ENCODE data around the gene NVL.

DNA sequence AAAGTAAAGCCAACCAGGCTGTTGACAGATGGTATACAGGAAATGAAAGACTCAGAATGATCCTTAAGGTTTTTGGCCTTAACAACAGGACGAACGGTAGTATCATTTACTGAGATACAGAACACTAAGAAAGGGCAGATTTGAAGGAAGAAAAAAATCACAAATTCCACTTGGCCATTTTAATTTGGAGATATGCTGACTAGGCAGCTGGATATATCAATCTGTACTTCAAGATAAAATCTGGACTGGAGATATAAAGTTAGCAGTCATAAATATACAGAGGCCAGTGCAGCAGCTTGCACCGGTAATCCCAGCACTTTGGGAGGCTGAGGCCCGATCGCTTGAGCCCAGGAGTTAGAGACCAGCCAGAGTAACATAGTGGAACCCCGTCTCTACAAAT, 1.3 kb downstream of the NVL start:
- TF ChIP-seq EZH2 (IDR thresholded peaks at IDR 0.05; ENCODE audit: borderline replicate concordance, low read length): no peak
- TF ChIP-seq, protein P1, sequence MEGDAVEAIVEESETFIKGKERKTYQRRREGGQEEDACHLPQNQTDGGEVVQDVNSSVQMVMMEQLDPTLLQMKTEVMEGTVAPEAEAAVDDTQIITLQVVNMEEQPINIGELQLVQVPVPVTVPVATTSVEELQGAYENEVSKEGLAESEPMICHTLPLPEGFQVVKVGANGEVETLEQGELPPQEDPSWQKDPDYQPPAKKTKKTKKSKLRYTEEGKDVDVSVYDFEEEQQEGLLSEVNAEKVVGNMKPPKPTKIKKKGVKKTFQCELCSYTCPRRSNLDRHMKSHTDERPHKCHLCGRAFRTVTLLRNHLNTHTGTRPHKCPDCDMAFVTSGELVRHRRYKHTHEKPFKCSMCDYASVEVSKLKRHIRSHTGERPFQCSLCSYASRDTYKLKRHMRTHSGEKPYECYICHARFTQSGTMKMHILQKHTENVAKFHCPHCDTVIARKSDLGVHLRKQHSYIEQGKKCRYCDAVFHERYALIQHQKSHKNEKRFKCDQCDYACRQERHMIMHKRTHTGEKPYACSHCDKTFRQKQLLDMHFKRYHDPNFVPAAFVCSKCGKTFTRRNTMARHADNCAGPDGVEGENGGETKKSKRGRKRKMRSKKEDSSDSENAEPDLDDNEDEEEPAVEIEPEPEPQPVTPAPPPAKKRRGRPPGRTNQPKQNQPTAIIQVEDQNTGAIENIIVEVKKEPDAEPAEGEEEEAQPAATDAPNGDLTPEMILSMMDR (IDR thresholded peaks at IDR 0.05; ENCODE audit: low read length): no peak

Data from OCI-LY1 (cell line).